ENCODE data around the gene MYO9B. TPM values are rescaled to one million over a fixed set of nuclear protein-coding genes. Genes with fewer than 3 reads are reported as not detected.
A peak's percentile ranks its signal among the peaks of the same experiment; 100 is the strongest.

MYO9B gene
- total RNA-seq, 3 donors from 2014 or later (not counting 1 experiment from before 2014, with no cell fraction given), result 321 to 378 (median 365) TPM

- peak; percentile 89 to 97 (median 89) for ATAC-seq
- no peaks in the 10 kb centered on the region for H3K36me3 ChIP-seq (ENCODE audit: control insufficient read depth, insufficient read depth, low read length)
- peak within 1 kb of the TSS; percentile 93 for H3K27ac ChIP-seq (ENCODE audit: low read length)
- Mint-ChIP-seq H3K4me3 (peak within 1 kb of the TSS; percentile 98), H3K36me3 (no peaks in the 10 kb centered on the region), H3K27me3 (ENCODE audit: low read depth in 2 of 2) (no peaks in the 10 kb centered on the region), H3K9me3 (no peaks in the 10 kb centered on the region), H3K27ac (peak within 1 kb of the TSS; percentile 96 to 99), H3K4me1 (peaks cover 8 to 11% of the 10 kb centered on the region in 2 donors)
- intact Hi-C loops (cut with micrococcal nuclease), result loop anchor here (1.0 to 5.0 kb wide), 4 partner anchors 11 to 151 kb away; partner anchors contain the start of genes BABAM1, HAUS8, MYO9B and USE1
- TF ChIP-seq CTCF (IDR thresholded peaks at IDR 0.05), result no peak
- H3K4me1 ChIP-seq (ENCODE audit: control insufficient read depth, insufficient read depth, low read length), result peaks cover 21% of the 10 kb centered on the region
- DNase-seq, result peak; percentile 97 to 99
- no peaks in the 10 kb centered on the region for H3K27me3 ChIP-seq (ENCODE audit: control insufficient read depth, insufficient read depth, low read length)
- peak within 1 kb of the TSS; percentile 78 for H3K4me3 ChIP-seq (ENCODE audit: low read length)
- under 1% methylated on average over 90 of the region's 90 CpGs for WGBS (ENCODE audit: insufficient coverage)
- H3K9me3 ChIP-seq (ENCODE audit: control insufficient read depth, insufficient read depth, low read length), result no peaks in the 10 kb centered on the region
Observed at GRCh38 chr19:17226002-17226933, 150.7 kb downstream of the MYO9B start, which contains the start of gene OCEL1. OCEL1 (plus strand) TSS chr19:17226226; CDS start chr19:17226248, 22 bp downstream.

- H3K9me3 Mint-ChIP-seq, result no peaks in the 10 kb centered on the region
- no peaks in the 10 kb centered on the region for H3K9me3 ChIP-seq (ENCODE audit: control insufficient read depth, insufficient read depth, low read length)
- DNase-seq, result no peak
- peaks cover 8 to 11% of the 10 kb centered on the region in 2 donors for H3K4me1 Mint-ChIP-seq
- H3K4me3 Mint-ChIP-seq, result no peak overlapping the region
- H3K36me3 Mint-ChIP-seq, result no peaks in the 10 kb centered on the region
- no peak overlapping the region for H3K27ac Mint-ChIP-seq
- peaks cover 21% of the 10 kb centered on the region for H3K4me1 ChIP-seq (ENCODE audit: control insufficient read depth, insufficient read depth, low read length)
- H3K4me3 ChIP-seq (ENCODE audit: low read length), result no peak overlapping the region
- peaks cover 2% of the 10 kb centered on the region for H3K36me3 ChIP-seq (ENCODE audit: control insufficient read depth, insufficient read depth, low read length)
- ATAC-seq, result no peak
- H3K27me3 ChIP-seq (ENCODE audit: control insufficient read depth, insufficient read depth, low read length), result no peaks in the 10 kb centered on the region
- intact Hi-C loops (cut with micrococcal nuclease), result loop anchor here (5.0 kb wide), 2 partner anchors 39 to 101 kb away; partner anchors contain the start of gene BABAM1
- TF ChIP-seq CTCF (IDR thresholded peaks at IDR 0.05), result no peak
- H3K27ac ChIP-seq (ENCODE audit: low read length), result no peak overlapping the region
- no peaks in the 10 kb centered on the region for H3K27me3 Mint-ChIP-seq (ENCODE audit: low read depth in 2 of 2)
- WGBS (ENCODE audit: insufficient coverage), result 95% methylated on average over 13 of the region's 13 CpGs
Observed at GRCh38 chr19:17227798-17228367, 152.3 kb downstream of the MYO9B start.

- intact Hi-C loops (cut with micrococcal nuclease), result loop anchor here (5.0 kb wide), 2 partner anchors 37 to 103 kb away; partner anchors contain the start of gene BABAM1
- WGBS (ENCODE audit: insufficient coverage), result 93% methylated on average over 3 of the region's 3 CpGs
- H3K27ac Mint-ChIP-seq, result no peak overlapping the region
Observed at GRCh38 chr19:17229890-17230289, 154.3 kb downstream of the MYO9B start.

More at GRCh38 chr19:17229890-17230289, 154.3 kb downstream of the MYO9B start:
- Mint-ChIP-seq H3K4me3 (no peak overlapping the region), H3K27me3 (ENCODE audit: low read depth in 2 of 2) (no peaks in the 10 kb centered on the region), H3K36me3 (no peaks in the 10 kb centered on the region), H3K9me3 (no peaks in the 10 kb centered on the region), H3K4me1 (peaks cover 8 to 18% of the 10 kb centered on the region in 2 donors)
- H3K27ac ChIP-seq (ENCODE audit: low read length), result no peak overlapping the region
- no peak for ATAC-seq
- H3K36me3 ChIP-seq (ENCODE audit: control insufficient read depth, insufficient read depth, low read length), result peaks cover 2% of the 10 kb centered on the region
- TF ChIP-seq CTCF (IDR thresholded peaks at IDR 0.05), result no peak
- H3K4me1 ChIP-seq (ENCODE audit: control insufficient read depth, insufficient read depth, low read length), result peaks cover 28% of the 10 kb centered on the region
- no peak for DNase-seq
- H3K9me3 ChIP-seq (ENCODE audit: control insufficient read depth, insufficient read depth, low read length), result no peaks in the 10 kb centered on the region
- H3K4me3 ChIP-seq (ENCODE audit: low read length), result no peak overlapping the region
- H3K27me3 ChIP-seq (ENCODE audit: control insufficient read depth, insufficient read depth, low read length), result no peaks in the 10 kb centered on the region
